HepG2 (cell line): ENCODE data around the gene CCDC83. TPM values are rescaled to one million over a fixed set of nuclear protein-coding genes. Genes with fewer than 3 reads are reported as not detected.

Source experiments
- AGO1 ChIP-seq: fragments of 200-400 bp; formaldehyde crosslinking; IDR thresholded peaks from 2 replicates; pipeline ENCODE4 v1.6.1; 2017; ENCODE audit warnings: mild to moderate bottlenecking, low read depth, low read length, moderate library complexity; ENCODE audit not compliant: poor library complexity, severe bottlenecking
- CC2D1A ChIP-seq: sonication (generic); formaldehyde crosslinking; IDR thresholded peaks from 2 replicates; pipeline ENCODE4 v1.8.1; 2023; ENCODE audit warnings: mild to moderate bottlenecking, missing genetic modification reagents
- FOXM1 ChIP-seq: sonication (generic); formaldehyde crosslinking; IDR thresholded peaks from 2 replicates; pipeline ENCODE4 v1.5.0; 2020; ENCODE audit warnings: missing genetic modification reagents
- HMG20B ChIP-seq: conservative IDR thresholded peaks from 2 replicates; pipeline ENCODE4 v1.6.1; 2016; ENCODE audit warnings: missing genetic modification reagents, missing compliant biosample characterization
- HOXA3 ChIP-seq: sonication (generic); formaldehyde crosslinking; IDR thresholded peaks from 2 replicates; pipeline ENCODE4 v1.5.0; 2020; ENCODE audit warnings: missing genetic modification reagents
- PAWR ChIP-seq: sonication (generic); formaldehyde crosslinking; IDR thresholded peaks from 2 replicates; pipeline ENCODE4 v1.4.0; 2020; ENCODE audit warnings: missing genetic modification reagents, mild to moderate bottlenecking, borderline replicate concordance
- RBM39 ChIP-seq: fragments of 200-400 bp; formaldehyde crosslinking; IDR thresholded peaks from one replicate; pipeline ENCODE4 v1.6.1; 2018; ENCODE audit warnings: antibody characterized with exemption, mild to moderate bottlenecking, low read depth, low read length; ENCODE audit not compliant: poor library complexity, severe bottlenecking
- SIN3A ChIP-seq: IDR thresholded peaks from 2 replicates; pipeline ENCODE4 v1.6.1; 2011; ENCODE audit warnings: low read depth, mild to moderate bottlenecking, control low read depth, low read length, borderline replicate concordance
- STAT5B ChIP-seq: sonication (generic); formaldehyde crosslinking; IDR thresholded peaks from 2 replicates; pipeline ENCODE4 v1.4.0; 2020; ENCODE audit warnings: missing genetic modification reagents
- TBX2 ChIP-seq: sonication (generic); formaldehyde crosslinking; IDR thresholded peaks from 2 replicates; pipeline ENCODE4 v1.5.0; 2020; ENCODE audit warnings: missing genetic modification reagents, mild to moderate bottlenecking, borderline replicate concordance
- TBX3 ChIP-seq: fragments of 450-650 bp; IDR thresholded peaks from 2 replicates; pipeline ENCODE4 v1.6.1; 2017; ENCODE audit warnings: antibody characterized with exemption, mild to moderate bottlenecking, inconsistent platforms, borderline replicate concordance
- ZFP36L2 ChIP-seq: sonication (generic); formaldehyde crosslinking; IDR thresholded peaks from 2 replicates; pipeline ENCODE4 v1.4.0; 2020; ENCODE audit warnings: missing genetic modification reagents
- ZNF430 ChIP-seq: sonication (generic); formaldehyde crosslinking; IDR thresholded peaks from 2 replicates; pipeline ENCODE4 v1.9.0; 2021; ENCODE audit warnings: mild to moderate bottlenecking, missing genetic modification reagents
- ZNF564 ChIP-seq: sonication (generic); formaldehyde crosslinking; IDR thresholded peaks from 2 replicates; pipeline ENCODE4 v1.8.1; 2023; ENCODE audit warnings: mild to moderate bottlenecking, missing genetic modification reagents
- ZNF746 ChIP-seq: sonication (generic); formaldehyde crosslinking; IDR thresholded peaks from 2 replicates; pipeline ENCODE4 v1.8.0; 2022; ENCODE audit warnings: mild to moderate bottlenecking, missing genetic modification reagents
- ZNF749 ChIP-seq: sonication (generic); formaldehyde crosslinking; IDR thresholded peaks from 2 replicates; pipeline ENCODE4 v1.8.0; 2022; ENCODE audit warnings: mild to moderate bottlenecking, missing genetic modification reagents, moderate library complexity, borderline replicate concordance
- ZNF792 ChIP-seq: IDR thresholded peaks from 2 replicates; pipeline ENCODE4 v1.6.1; 2016
- polyA plus RNA-seq, 8 experiments: library from polyadenylated mRNA; depleted of rRNA in 3 of 8; stranded (reverse) in 7 of 8; unstranded in 1 of 8; fragments of >200 nt; fragmentation: Illumina TruSeq in 4 of 8; extraction: Trizol in 4 of 8; gene quantifications; 2 replicates each; pipeline versions ENCODE4 v1.2.1 to v1.2.3, GENCODE V29; 2011 to 2016; ENCODE audit warnings: low read depth in 4 of 8, missing spikeins in 1 of 8, mixed read lengths in 1 of 8; ENCODE audit not compliant: insufficient read depth in 1 of 8
- total RNA-seq, 5 experiments: library from RNA; depleted of rRNA; stranded (reverse); fragments of >200 nt; fragmentation: Illumina TruSeq; extraction: Trizol; gene quantifications; 2 replicates each; pipeline ENCODE4 v1.2.3, GENCODE V29; 2016; ENCODE audit warnings: low read depth in 1 of 5
- TF ChIP-seq, protein P1 (sequence below): sonication (generic); formaldehyde crosslinking; IDR thresholded peaks from 2 replicates; pipeline ENCODE4 v1.4.0; 2020; ENCODE audit warnings: missing genetic modification reagents, mild to moderate bottlenecking, borderline replicate concordance
- TF ChIP-seq, protein P2 (sequence below): sonication (generic); formaldehyde crosslinking; IDR thresholded peaks from 2 replicates; pipeline ENCODE4 v1.8.0; 2022; ENCODE audit warnings: mild to moderate bottlenecking, missing genetic modification reagents; ENCODE audit not compliant: insufficient replicate concordance
- TF ChIP-seq, protein P3 (sequence below): sonication (generic); IDR thresholded peaks from 2 replicates; pipeline ENCODE4 v1.6.1; 2016; ENCODE audit warnings: low read depth, borderline replicate concordance
- TF ChIP-seq, protein P4 (sequence below): sonication (generic); formaldehyde crosslinking; IDR thresholded peaks from 2 replicates; pipeline ENCODE4 v1.8.1; 2022; ENCODE audit warnings: low read depth, mild to moderate bottlenecking, missing genetic modification reagents
- TF ChIP-seq, protein P5 (sequence below): sonication (generic); formaldehyde crosslinking; IDR thresholded peaks from 2 replicates; pipeline ENCODE4 v1.5.1; 2020; ENCODE audit warnings: missing genetic modification reagents, mild to moderate bottlenecking, borderline replicate concordance

Gene CCDC83
- total and polyA plus RNA-seq, 2 of the 13 experiments (the other 11 are each of a cell fraction or from before 2014, with no cell fraction given), result not detected

DNA sequence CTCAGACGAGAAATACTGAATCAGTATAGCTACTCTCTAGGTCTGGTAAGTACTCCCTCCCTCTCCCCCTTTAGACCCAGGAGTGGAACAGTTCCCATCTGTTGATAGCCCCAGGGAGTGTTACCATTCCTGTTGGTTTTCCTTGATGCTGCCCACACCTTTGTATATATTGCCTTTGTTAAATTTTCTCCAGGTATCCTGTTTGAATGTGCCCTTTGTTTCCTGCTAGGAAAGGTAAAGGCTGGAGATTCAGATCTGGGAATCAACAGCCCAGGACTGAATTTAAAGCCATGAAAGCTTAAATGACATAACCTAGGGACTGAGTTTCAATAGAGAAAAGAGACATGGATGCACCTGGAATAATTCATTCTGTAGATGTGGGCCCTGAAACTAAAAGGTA lies 68.3 kb downstream of the CCDC83 start (continued):
- no peak for TF ChIP-seq ZNF749
- no peak for TF ChIP-seq SIN3A
- no peak for TF ChIP-seq HMG20B (CRISPR knock-in tag)
- no peak for TF ChIP-seq FOXM1
- TF ChIP-seq STAT5B (CRISPR knock-in tag), result no peak
- TF ChIP-seq ZNF430 (CRISPR knock-in tag), result no peak; the same call in 1 of the 2 replicates
- TF ChIP-seq HOXA3 (CRISPR knock-in tag), result peak; percentile 45; the same call in 1 of the 2 replicates
- no peak for TF ChIP-seq PAWR (CRISPR knock-in tag)
- TF ChIP-seq, protein P1, sequence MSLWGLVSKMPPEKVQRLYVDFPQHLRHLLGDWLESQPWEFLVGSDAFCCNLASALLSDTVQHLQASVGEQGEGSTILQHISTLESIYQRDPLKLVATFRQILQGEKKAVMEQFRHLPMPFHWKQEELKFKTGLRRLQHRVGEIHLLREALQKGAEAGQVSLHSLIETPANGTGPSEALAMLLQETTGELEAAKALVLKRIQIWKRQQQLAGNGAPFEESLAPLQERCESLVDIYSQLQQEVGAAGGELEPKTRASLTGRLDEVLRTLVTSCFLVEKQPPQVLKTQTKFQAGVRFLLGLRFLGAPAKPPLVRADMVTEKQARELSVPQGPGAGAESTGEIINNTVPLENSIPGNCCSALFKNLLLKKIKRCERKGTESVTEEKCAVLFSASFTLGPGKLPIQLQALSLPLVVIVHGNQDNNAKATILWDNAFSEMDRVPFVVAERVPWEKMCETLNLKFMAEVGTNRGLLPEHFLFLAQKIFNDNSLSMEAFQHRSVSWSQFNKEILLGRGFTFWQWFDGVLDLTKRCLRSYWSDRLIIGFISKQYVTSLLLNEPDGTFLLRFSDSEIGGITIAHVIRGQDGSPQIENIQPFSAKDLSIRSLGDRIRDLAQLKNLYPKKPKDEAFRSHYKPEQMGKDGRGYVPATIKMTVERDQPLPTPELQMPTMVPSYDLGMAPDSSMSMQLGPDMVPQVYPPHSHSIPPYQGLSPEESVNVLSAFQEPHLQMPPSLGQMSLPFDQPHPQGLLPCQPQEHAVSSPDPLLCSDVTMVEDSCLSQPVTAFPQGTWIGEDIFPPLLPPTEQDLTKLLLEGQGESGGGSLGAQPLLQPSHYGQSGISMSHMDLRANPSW (CRISPR knock-in tag), result 0 out of 2 replicates have a peak, but pooled peaks have one; percentile 51
- no peak for TF ChIP-seq ZFP36L2 (CRISPR knock-in tag)
- TF ChIP-seq, protein P2, sequence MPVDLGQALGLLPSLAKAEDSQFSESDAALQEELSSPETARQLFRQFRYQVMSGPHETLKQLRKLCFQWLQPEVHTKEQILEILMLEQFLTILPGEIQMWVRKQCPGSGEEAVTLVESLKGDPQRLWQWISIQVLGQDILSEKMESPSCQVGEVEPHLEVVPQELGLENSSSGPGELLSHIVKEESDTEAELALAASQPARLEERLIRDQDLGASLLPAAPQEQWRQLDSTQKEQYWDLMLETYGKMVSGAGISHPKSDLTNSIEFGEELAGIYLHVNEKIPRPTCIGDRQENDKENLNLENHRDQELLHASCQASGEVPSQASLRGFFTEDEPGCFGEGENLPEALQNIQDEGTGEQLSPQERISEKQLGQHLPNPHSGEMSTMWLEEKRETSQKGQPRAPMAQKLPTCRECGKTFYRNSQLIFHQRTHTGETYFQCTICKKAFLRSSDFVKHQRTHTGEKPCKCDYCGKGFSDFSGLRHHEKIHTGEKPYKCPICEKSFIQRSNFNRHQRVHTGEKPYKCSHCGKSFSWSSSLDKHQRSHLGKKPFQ (CRISPR knock-in tag), result no peak
- TF ChIP-seq AGO1, result no peak
- TF ChIP-seq ZNF564 (CRISPR knock-in tag), result no peak
- TF ChIP-seq, protein P3, sequence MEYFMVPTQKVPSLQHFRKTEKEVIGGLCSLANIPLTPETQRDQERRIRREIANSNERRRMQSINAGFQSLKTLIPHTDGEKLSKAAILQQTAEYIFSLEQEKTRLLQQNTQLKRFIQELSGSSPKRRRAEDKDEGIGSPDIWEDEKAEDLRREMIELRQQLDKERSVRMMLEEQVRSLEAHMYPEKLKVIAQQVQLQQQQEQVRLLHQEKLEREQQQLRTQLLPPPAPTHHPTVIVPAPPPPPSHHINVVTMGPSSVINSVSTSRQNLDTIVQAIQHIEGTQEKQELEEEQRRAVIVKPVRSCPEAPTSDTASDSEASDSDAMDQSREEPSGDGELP, result peak; percentile 15; the same call in 1 of the 2 replicates
- TF ChIP-seq ZNF792 (CRISPR knock-in tag), result peak; percentile 34; the same call in 1 of the 2 replicates
- no peak for TF ChIP-seq CC2D1A
- TF ChIP-seq, protein P4, sequence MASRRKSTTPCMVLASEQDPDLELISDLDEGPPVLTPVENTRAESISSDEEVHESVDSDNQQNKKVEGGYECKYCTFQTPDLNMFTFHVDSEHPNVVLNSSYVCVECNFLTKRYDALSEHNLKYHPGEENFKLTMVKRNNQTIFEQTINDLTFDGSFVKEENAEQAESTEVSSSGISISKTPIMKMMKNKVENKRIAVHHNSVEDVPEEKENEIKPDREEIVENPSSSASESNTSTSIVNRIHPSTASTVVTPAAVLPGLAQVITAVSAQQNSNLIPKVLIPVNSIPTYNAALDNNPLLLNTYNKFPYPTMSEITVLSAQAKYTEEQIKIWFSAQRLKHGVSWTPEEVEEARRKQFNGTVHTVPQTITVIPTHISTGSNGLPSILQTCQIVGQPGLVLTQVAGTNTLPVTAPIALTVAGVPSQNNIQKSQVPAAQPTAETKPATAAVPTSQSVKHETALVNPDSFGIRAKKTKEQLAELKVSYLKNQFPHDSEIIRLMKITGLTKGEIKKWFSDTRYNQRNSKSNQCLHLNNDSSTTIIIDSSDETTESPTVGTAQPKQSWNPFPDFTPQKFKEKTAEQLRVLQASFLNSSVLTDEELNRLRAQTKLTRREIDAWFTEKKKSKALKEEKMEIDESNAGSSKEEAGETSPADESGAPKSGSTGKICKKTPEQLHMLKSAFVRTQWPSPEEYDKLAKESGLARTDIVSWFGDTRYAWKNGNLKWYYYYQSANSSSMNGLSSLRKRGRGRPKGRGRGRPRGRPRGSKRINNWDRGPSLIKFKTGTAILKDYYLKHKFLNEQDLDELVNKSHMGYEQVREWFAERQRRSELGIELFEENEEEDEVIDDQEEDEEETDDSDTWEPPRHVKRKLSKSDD, result no peak
- 0 out of 2 replicates have a peak, but pooled peaks have one; percentile 31 for TF ChIP-seq ZNF746
- TF ChIP-seq RBM39, result no peak
- TF ChIP-seq, protein P5, sequence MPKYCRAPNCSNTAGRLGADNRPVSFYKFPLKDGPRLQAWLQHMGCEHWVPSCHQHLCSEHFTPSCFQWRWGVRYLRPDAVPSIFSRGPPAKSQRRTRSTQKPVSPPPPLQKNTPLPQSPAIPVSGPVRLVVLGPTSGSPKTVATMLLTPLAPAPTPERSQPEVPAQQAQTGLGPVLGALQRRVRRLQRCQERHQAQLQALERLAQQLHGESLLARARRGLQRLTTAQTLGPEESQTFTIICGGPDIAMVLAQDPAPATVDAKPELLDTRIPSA (CRISPR knock-in tag), result no peak
- peak; percentile 92 for TF ChIP-seq TBX2
- TF ChIP-seq TBX3, result no peak
